VCaP (cell line): ENCODE data around the gene NEIL1.
"Not testable (repeated sequence)": the region's sequence is repeated elsewhere in the genome, so short reads cannot be mapped to it uniquely, and the experiment has no call there.

ENCODE experiments used
- H3K27ac ChIP-seq: fragments of 450-650 bp; 2 replicates; pipeline ENCODE4 v1.5.1; 2017
- CTCF ChIP-seq: fragments of 450-650 bp; conservative IDR thresholded peaks from 2 replicates; pipeline ENCODE4 v1.5.1; 2017; ENCODE audit warnings: mild to moderate bottlenecking, moderate library complexity

NEIL1 gene

GRCh38 chr15:75313116-75313845, 33.6 kb upstream of the NEIL1 start:
- H3K27ac ChIP-seq, result no peak overlapping the region
- no peak for TF ChIP-seq CTCF

GRCh38 chr15:75314552-75315290, 32.1 kb upstream of the NEIL1 start:
- no peak for TF ChIP-seq CTCF
- H3K27ac ChIP-seq, result no peak overlapping the region

- H3K27ac ChIP-seq, result not testable (repeated sequence)
Observed at GRCh38 chr15:75319231-75319897, 27.5 kb upstream of the NEIL1 start.

GRCh38 chr15:75321711-75322110, 25.1 kb upstream of the NEIL1 start:
- no peak for TF ChIP-seq CTCF

DNA sequence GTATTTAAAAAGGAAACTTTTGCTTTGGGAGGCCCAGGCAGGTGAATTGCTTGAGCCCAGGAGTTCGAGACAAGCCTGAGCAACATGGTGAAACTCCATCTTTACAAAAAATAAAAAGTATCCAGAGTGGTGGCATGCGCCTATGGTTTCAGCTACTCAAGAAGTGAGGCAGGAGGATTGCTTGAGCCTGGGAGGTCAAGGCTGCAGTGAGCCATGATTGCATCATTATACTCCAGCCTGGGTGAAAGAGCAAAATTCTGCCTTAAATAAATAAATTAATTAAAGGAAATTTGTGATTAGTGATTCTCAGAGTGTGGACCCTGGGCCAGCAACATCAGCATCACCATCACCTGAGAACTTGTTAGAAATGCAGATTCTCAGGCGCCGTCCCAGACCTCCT, 20.9 kb upstream of the NEIL1 start:
- TF ChIP-seq CTCF, result no peak

More at GRCh38 chr15:75321711-75322110, 25.1 kb upstream of the NEIL1 start:
- no peak overlapping the region for H3K27ac ChIP-seq

GRCh38 chr15:75327005-75327404, 19.8 kb upstream of the NEIL1 start:
- no peak overlapping the region for H3K27ac ChIP-seq
- no peak for TF ChIP-seq CTCF

More for the DNA sequence above, 20.9 kb upstream of the NEIL1 start:
- no peak overlapping the region for H3K27ac ChIP-seq

GRCh38 chr15:75327491-75327890, 19.3 kb upstream of the NEIL1 start:
- H3K27ac ChIP-seq, result no peak overlapping the region
- TF ChIP-seq CTCF, result no peak
